ENCODE data around the gene ATP1A4. TPM values are rescaled to one million over a fixed set of nuclear protein-coding genes. Genes with fewer than 3 reads are reported as not detected.

ATP1A4 gene
- total RNA-seq, 1 donor from 2014 or later, result 0.35 TPM

- no peak overlapping the region for H3K4me3 Mint-ChIP-seq
- H3K4me1 Mint-ChIP-seq, result peaks cover 19% of the 10 kb centered on the region
- TF ChIP-seq, protein P1, sequence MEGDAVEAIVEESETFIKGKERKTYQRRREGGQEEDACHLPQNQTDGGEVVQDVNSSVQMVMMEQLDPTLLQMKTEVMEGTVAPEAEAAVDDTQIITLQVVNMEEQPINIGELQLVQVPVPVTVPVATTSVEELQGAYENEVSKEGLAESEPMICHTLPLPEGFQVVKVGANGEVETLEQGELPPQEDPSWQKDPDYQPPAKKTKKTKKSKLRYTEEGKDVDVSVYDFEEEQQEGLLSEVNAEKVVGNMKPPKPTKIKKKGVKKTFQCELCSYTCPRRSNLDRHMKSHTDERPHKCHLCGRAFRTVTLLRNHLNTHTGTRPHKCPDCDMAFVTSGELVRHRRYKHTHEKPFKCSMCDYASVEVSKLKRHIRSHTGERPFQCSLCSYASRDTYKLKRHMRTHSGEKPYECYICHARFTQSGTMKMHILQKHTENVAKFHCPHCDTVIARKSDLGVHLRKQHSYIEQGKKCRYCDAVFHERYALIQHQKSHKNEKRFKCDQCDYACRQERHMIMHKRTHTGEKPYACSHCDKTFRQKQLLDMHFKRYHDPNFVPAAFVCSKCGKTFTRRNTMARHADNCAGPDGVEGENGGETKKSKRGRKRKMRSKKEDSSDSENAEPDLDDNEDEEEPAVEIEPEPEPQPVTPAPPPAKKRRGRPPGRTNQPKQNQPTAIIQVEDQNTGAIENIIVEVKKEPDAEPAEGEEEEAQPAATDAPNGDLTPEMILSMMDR (conservative IDR thresholded peaks at IDR 0.05), result no peak
- no peak overlapping the region for H3K27ac Mint-ChIP-seq (ENCODE audit: unreplicated experiment)
- no peaks in the 10 kb centered on the region for H3K27me3 Mint-ChIP-seq (ENCODE audit: low read depth)
- H3K9me3 Mint-ChIP-seq, result peaks cover 8% of the 10 kb centered on the region
- no peaks in the 10 kb centered on the region for H3K36me3 Mint-ChIP-seq (ENCODE audit: low read depth)
- no peak for DNase-seq (ENCODE audit: low read depth, low spot score)
Observed at GRCh38 chr1:160177231-160177630, 25.8 kb downstream of the ATP1A4 start.

DNA sequence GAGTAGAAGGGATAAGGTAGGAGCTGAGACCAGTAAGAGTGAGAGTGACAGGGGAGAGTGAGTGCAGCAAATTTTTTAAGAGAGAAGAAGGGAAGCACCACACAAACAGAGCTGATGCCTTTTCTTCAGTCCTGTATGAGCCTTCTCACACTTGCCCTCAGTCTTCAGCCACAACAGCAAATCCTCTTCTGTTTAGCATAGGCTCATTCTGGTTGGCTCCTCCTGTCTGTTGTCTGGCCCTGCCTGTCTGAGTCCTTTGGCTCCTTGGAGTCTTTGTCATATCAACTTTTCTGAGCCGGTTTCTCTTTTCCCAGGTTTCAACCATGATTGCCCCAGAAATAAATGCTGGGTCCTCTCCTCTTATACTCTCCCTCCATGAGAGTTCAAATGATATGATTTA, 26.3 kb downstream of the ATP1A4 start:
- TF ChIP-seq, protein P1 (conservative IDR thresholded peaks at IDR 0.05), result no peak
- Mint-ChIP-seq H3K36me3 (ENCODE audit: low read depth) (no peaks in the 10 kb centered on the region), H3K9me3 (peaks cover 8% of the 10 kb centered on the region), H3K27ac (ENCODE audit: unreplicated experiment) (no peak overlapping the region), H3K4me3 (no peak overlapping the region), H3K27me3 (ENCODE audit: low read depth) (no peaks in the 10 kb centered on the region), H3K4me1 (peaks cover 15% of the 10 kb centered on the region)
- no peak for DNase-seq (ENCODE audit: low read depth, low spot score)

DNA sequence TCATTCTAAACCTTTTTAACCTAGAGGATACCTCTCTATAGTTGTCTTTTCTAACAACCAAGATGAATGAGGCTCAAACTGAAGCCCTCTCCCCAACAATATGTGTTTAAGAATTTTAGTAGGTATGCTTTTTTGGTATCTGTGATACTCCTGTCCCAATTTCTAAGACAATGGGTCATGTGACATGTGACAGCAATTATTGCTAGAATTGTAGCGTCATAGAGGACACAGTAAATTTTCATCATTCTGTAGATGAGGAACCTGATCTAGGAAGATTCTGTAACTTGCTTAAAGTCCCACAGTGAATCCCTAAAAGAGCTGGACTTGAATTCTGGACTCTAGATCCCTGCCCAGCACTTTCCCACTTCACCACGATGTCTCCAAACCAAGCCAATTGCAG, 27.3 kb downstream of the ATP1A4 start:
- Mint-ChIP-seq H3K36me3 (ENCODE audit: low read depth) (no peaks in the 10 kb centered on the region), H3K27me3 (ENCODE audit: low read depth) (no peaks in the 10 kb centered on the region), H3K27ac (ENCODE audit: unreplicated experiment) (no peak overlapping the region), H3K4me3 (no peak overlapping the region), H3K9me3 (peaks cover 8% of the 10 kb centered on the region), H3K4me1 (peaks cover 14% of the 10 kb centered on the region)
- TF ChIP-seq, protein P1 (conservative IDR thresholded peaks at IDR 0.05), result no peak
- no peak for DNase-seq (ENCODE audit: low read depth, low spot score)

DNA sequence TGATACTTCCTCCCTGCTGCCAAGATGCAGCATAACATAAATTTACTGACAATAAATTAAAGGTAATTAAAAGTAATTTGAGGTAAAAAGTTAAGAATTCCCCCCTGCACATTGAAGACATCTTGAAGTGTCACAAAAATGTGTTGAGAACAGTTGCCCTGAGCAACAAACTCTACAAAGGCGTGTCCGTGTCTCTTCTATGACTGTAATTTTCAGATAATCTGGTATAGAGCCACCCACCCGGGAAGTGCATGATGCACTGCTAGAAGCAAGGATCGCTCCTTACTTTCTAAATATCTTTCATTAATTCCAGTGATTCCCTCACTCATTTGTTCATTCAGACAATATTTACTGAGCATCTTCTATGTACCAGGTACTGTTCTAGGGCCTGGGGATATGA, 27.9 kb downstream of the ATP1A4 start:
- TF ChIP-seq, protein P1 (conservative IDR thresholded peaks at IDR 0.05), result no peak
- Mint-ChIP-seq H3K4me3 (no peak overlapping the region), H3K4me1 (peaks cover 14% of the 10 kb centered on the region), H3K27me3 (ENCODE audit: low read depth) (no peaks in the 10 kb centered on the region), H3K27ac (ENCODE audit: unreplicated experiment) (no peak overlapping the region), H3K36me3 (ENCODE audit: low read depth) (no peaks in the 10 kb centered on the region), H3K9me3 (peaks cover 8% of the 10 kb centered on the region)
- no peak for DNase-seq (ENCODE audit: low read depth, low spot score)

- DNase-seq (ENCODE audit: low read depth, low spot score), result no peak
- no peaks in the 10 kb centered on the region for H3K9me3 Mint-ChIP-seq
- H3K4me3 Mint-ChIP-seq, result no peak overlapping the region
Observed at GRCh38 chr1:160186246-160186645, 34.8 kb downstream of the ATP1A4 start.

More at GRCh38 chr1:160186246-160186645, 34.8 kb downstream of the ATP1A4 start:
- peaks cover 15% of the 10 kb centered on the region for H3K4me1 Mint-ChIP-seq
- TF ChIP-seq, protein P1 (conservative IDR thresholded peaks at IDR 0.05), result no peak
- peak overlapping the region; percentile 12 for H3K27ac Mint-ChIP-seq (ENCODE audit: unreplicated experiment)
- no peaks in the 10 kb centered on the region for H3K27me3 Mint-ChIP-seq (ENCODE audit: low read depth)
- H3K36me3 Mint-ChIP-seq (ENCODE audit: low read depth), result no peaks in the 10 kb centered on the region

All from neural crest cell (in vitro differentiated cells).